NCI-H510A treated with DMSO at 0.1 percent for 48 hours (cell line): ENCODE measurements around the gene ADGRA1.
"Not testable (repeated sequence)": the region's sequence is repeated elsewhere in the genome, so short reads cannot be mapped to it uniquely, and the experiment has no call there.

Source experiments
- DNase-seq: peaks from one replicate; lab custom pipeline; 2025; lab: John Stamatoyannopoulos, UW

Gene ADGRA1

DNA sequence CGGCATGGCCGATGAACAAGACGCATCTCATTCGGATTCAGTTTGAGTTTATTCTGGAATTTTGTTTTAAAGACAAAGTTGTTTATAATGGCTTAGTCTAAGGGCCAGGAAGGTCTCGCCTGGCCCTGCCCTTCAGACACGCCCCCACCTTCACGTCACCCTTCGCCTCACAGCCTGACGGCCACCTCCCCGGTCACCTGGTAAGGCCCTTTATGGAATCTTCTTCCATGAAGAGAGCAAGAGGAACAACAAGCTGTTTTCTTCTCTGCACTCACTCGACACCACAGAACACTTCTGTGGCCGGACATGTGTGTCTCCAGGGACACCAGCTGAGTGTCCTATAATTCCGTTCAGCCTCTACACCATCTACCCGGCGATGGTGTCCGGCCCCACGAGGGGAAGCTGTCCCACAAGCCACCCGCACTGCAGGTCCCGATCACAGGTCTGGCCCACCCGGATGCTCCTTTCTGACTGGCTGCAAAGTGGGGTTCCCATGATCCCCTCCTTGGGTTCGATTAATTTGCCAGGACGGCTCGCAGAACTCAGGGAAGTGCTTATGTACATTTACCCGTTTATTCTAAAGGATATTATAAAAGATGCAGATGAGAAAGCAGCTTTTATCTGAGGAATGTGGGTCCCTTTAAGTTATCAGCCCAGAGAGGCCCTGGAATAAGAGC lies 54.9 kb downstream of the ADGRA1 start:
- no peak for DNase-seq

DNA sequence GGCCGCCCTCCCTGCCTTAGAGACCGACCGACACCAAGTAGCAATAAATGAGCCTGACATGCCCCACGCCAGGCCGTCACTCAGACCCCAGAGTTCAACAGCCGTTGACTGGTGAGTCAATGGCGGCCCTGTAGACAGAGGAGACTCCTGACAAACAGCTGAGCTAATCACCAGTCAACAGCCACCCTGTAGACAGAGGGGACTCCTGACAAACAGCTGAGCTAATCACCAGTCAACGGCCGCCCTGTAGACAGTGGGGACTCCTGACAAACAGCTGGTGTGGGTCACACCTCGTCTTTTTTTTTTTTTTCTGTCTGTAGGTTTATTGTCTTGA lies 55.4 kb downstream of the ADGRA1 start:
- no peak for DNase-seq

DNA sequence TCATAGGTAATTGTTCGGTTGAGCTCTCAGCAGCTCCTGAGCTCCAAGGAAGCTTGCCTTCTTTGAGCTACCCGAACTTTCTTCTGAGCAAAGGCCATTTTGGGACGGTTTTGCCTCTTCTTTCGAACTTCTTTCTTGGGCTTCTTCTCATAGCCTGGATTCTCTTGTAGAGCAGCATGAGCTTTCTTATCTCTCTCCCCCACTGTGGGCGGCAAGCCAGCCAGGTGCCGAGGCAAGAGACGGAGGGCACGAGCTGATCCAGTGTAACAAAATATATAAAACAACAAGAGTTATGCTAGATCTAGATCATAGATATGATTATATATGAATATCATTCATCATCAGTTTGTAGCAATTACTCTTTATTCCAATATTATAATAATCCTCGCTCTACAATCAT lies 55.8 kb downstream of the ADGRA1 start:
- DNase-seq = no peak

DNA sequence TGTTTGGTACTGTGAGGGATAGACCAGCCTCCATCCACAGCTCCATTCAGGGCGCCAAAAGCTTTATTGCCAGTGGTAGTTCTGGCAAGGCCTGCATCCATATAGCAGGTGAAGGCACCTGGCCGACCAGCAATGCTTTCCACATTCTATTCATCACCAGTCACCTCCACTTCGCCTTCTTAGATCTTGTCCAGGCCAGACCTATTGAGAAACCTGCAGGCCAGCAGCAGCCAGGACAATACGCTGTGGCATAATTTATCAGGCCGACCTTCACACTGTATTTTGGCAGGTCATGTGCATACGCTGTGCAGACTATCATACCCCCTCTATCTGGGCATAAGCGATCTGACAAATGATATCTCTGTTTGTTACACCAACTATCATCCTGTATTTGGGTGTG lies 57.0 kb downstream of the ADGRA1 start:
- no peak for DNase-seq

DNA sequence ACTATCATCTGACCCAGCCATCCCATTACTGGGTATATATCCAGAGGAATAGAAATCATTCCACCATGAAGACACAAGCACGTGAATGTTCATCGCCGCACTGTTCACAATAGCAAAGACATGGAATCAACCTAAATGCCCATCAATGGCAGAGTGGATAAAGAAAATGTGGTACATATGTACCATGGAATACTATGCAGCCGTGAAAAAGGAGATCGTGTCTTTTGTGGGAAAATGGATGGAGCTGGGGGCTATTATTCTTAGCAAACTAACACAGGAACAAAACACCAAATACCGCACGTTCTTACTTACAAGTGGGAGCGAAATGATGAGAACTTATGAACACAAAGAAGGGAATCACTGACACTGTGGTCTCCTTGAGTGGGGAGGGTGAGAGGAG lies 62.5 kb downstream of the ADGRA1 start:
- no peak for DNase-seq

DNA sequence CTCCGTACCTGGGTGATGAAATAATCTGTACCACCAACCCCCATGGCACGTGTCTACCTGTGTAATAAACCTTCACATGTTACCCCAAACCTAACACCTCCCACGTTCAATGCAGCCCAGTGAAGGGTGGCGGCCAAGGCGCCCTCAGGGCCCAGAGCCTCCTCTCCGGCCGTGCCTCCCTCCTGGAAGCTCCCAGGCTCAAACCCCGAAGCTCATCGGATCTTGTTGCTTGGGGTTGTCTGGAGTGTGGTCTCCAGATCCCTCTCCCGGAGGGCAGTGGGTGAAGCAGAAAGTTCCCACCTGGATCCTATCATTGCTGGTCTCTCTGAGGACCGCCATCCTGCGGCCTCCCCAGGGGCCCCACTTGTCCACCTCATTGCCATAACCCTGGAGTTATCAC lies 62.9 kb downstream of the ADGRA1 start:
- no peak for DNase-seq

DNA sequence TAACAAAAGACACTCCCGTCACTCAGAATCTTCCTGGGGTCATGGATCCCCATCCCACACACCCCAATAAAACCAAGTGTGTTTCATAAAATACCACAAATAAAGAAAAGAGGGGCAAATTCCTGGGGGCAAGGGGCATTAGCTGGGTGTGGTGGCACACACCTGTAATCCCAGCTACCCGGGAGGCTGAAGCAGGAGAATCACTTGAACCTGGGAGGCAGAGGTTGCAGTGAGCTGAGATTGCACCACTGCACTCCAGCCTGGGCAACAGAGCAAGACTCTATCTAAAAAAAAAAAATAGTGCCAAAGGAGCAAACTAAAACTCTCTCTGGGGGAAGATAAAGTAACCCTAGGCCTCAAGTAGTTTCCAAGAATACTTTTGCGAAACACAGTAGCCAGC lies 63.3 kb downstream of the ADGRA1 start:
- DNase-seq = not testable (repeated sequence)

DNA sequence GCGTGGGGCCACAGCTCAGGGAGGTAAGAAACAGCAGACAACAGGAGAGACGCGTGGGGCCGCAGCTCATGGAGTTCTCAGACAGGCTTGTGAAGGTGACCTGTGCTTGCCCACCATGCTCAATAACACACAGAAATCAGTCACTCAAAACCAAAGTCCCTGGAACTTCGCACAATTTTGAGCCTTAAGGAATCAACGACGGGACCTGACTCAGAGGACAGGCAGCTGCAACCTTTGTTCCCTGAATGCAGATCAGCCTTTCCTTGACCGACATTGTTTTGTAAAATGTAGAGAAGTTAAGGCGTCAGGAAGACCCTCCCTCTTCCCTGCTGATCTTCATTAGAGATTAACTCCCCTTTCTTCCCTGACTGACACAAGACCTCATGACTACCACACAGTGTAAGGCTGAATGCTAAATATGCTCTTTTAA lies 63.8 kb downstream of the ADGRA1 start:
- DNase-seq = no peak

DNA sequence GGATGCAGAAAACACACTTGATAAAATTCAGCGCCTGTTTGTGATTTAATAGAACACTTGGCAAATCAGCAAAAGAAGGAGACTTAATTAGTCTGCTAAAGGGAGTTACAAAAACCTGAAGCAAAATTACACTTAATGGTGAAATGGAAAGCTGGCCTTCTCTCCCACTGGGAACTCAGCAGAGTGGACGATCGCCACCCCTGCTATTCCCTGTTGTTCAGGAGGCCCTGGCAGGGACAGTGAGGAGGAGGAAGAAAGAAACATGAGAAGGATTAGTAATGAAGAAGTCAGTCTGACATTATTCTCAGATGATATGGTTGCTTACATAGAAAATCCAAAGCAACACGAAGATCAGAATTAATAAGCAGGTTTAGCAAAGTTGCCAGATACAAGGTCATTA lies 66.7 kb downstream of the ADGRA1 start:
- no peak for DNase-seq

DNA sequence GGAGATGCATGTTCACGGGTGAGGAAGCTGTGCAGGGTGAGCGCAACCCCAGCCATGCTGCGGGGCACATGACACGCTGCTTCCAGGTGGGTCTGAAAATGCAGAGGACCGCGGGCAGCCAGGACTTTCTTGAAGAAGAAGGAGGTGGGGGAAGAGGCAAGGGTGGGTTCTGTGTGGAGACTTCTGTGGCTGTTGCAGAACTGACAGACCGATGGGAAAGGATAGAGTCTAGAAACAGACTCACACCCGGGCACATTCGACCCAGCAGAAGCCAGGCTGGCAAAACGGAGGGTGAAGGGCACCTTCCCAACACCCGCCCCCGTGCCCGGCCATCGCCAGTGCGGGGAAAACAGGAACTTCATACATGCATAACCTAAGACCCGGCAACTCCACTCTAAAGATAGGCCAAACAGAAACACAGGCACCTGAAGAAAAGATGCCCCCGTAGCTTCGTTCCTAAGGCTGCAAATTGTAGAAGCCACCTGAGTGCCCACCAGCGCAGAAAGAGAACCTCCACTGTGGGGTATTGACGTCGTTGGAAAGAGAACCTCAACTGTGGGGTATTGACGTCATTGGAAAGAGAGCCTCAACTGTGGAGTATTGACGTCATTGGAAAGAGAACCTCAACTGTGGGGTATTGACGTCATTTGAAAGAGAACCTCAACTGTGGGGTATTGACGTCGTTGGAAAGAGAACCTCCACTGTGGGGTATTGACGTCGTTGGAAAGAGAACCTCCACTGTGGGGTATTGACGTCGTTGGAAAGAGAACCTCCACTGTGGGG lies 67.5 kb downstream of the ADGRA1 start:
- no peak for DNase-seq

DNA sequence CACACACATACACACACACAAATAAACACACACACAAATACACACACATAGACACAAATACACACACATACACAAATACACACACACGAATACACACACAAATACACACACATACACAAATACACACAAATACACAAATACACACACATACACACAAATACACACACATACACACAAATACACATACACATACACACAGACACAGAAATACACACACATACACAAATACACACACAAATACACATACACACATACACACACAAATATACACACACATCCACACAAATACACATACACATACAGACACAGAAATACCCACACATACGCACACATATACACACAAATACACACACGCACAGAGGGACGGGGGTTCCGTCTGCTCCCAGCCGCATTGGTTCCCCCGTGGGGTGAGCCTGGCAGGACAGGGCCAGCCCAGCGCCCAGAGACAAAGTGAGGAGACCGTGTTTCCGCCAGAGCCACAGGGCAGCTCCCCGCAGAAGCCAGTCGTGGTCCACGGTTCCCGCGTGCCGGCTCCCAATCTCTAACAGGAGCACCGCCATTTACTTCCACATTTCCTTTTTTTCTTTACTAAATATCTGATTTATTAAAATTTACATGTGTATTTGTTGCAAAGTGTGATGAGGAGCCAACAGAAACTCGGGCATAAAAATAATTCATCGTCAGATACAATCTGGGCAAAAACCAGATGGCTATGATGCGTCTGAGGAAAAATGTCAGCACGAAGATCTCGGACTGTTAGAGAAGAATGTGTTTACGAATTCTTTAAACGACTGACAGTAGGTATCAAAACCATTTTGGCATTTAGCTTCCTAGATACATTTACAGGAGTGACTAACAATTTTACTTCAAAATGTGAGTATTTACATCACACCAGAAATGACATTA lies 69.2 kb downstream of the ADGRA1 start:
- DNase-seq = no peak

DNA sequence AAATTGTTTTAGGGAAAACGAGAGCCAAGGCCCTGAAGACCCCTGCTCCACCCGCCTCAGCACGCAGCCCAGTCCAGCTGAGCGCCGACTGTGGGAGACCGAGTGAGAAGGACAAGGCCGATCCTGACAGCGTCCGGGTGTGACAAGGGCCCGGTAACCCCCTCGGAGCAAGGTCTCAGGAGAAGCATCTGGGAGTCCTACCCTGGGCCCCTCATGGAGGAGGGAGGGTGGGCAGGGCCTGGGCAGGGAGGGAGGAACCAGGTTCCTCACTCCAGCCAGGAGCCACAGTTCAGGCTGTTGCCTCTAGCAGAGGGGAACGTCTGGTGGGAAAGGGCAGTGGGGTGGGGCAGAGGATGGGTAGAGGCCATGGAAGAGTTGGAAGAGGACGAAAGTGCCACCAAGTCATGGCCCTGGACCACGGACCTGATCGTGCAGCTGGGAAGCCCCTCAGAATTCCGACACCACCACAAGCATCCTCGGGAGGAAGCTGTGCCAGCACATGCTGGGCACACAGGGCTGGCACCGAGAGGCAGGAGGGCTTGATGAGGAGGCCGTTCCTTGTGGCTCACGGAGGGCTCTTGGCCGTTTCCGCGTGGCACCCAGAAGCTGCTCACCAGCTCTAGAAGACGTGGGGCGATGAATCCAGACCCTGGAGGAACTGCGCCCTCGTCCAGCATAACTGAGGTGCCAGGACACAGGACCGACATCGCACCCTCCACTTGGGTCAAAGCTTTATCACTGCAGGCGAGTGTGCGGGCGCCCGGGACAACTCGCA lies 70.1 kb downstream of the ADGRA1 start:
- DNase-seq = no peak

DNA sequence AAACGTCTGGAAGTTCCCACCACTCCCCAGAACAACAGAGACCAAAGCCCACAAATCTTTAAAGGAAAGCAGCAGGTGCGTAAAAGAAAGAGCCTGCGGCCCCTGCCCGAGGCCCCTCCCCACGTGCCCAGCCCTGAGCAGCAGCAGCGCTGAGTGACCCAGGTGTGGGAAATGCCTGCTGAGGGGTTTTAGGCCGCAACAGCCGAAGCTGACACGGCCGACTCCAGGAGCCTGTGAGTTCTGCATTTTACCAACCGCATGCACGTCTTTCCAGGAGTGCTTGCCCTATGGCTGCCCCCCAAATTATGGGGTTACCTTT lies 70.7 kb downstream of the ADGRA1 start:
- no peak for DNase-seq

DNA sequence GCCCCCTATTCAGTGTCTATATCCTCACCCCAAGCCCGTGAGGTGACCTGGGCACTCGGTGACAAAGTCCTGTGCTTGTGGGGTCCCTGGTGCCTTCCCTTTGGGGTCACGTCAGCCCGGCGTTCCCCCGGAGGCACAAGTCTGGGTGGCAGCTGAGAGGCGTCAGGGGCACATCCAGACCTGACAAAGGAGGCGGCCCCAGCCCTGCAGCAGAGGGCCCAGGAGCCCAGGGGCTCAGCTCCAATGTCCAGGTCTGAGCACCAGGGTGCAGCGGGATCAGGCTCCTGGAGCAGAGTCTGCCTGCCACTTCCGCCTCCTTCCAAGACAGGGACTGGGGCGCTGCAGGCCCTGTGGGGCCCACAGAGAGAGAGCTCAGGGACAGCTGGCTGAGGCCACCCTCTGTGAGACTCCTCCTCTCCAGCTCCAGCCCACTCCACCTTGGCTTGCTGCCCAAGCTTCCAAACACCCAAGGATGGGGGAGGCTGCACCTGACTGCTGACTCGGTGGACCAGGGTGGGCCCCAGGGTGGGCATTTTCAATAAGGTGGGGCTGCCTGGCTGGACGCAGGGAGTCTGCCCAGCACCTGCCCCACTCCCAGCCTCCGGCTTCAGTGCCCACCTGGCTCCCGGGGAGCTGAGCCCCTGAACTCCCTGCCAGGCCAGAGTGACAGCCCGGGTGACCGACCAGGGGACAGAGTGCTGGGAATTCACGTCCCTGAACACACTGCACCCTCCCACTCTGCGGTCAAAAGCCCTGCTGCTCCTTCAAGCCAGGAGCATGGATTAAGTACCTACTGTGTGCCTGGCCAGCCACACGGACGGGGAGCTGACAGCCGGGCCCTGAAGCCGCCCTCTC lies 71.3 kb downstream of the ADGRA1 start:
- no peak for DNase-seq

DNA sequence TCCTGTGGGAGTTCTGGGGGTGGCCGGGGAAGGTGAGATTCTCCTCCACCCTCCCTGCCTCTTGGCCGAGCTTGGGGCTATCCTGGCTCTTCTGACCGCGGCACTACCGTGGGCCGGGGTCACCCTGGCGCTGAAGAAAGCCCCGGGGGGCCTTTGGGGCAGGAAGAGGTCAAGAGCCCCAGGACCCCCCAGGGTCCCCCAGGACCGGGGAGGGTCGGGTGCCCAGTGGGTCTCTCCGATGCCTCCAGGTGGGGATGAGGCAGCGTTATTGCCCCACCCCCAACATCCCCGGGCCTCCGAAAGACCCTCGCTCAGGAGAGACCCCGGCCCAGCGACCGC lies 71.9 kb downstream of the ADGRA1 start:
- no peak for DNase-seq

DNA sequence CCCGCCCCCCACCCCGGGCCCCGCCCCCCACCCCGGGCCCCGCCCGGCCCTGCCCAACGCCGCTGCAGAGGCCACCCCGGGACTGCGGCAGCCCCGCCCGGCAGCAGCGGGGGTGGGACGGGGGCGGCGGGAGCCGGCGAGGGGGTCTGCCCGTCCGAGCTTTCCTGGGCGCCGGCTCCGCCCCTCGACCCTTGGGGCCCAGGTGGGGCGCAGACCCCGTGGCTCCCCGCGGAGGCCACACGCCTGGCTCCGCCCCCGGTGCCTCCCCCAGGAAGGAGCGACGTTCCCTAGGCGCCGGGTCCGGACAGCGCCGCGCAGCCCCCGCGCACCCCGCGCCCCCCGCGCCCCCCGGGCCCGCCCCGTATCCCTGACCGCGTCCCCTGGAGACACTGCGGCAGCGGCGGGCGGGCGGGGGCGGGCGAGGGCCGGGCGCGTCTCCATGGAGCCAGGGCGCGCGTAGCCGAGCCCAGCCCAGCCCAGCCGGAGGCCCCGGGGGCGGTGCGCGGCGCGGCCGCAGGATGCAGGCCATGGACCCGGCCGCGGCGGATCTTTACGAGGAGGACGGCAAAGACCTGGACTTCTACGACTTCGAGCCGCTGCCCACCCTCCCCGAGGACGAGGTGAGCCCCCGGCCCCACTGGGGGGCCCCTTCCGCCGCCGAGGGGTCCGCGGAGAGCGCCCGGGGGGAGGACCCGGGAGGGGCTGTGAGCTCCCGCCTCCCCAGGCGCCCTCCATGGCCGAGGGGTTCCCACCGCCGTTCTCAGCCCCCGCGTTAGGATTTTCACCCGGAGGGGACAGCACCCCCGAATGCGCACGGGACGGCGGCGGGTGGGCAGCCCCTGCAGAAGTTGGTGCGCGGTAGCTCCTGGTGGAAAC lies 72.5 kb downstream of the ADGRA1 start, which contains the start of gene KNDC1:
Gene KNDC1, plus strand, starts transcription at position 270 of the 876 bp plus-strand sequence. Its CDS starts 249 bp downstream, at position 519.
- DNase-seq = no peak

DNA sequence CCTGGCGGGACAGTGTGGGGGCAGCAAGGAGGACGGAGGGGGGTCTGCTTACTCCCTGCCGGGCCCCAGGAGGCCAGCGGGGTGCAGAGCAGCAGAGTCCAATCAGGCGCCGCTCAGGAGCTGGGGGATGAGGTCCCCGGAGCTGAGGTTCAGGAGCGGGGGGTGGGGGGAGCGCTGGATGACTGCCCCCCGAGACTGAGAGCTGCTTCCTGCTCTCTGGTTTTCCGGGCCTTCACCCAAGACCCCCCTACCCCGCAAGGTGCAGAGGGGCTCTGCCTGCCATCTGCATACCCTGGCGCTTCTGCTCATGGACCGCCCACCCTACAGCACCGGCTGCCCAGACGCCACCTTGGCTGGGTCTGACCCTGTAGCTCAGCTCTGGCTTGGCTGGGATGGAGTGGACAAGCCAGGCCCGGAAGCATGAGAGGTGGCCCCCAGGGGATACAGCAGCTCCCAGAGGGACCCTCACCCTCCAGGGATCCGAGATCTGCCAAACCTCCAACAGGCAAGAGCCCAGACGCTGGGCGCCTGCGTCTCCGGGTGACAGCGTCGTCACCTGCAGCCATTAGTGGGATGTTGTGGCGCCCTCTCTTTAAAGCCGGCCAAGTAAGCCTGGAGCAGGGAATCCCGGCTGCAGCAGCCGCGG lies 73.2 kb downstream of the ADGRA1 start:
- DNase-seq = no peak

DNA sequence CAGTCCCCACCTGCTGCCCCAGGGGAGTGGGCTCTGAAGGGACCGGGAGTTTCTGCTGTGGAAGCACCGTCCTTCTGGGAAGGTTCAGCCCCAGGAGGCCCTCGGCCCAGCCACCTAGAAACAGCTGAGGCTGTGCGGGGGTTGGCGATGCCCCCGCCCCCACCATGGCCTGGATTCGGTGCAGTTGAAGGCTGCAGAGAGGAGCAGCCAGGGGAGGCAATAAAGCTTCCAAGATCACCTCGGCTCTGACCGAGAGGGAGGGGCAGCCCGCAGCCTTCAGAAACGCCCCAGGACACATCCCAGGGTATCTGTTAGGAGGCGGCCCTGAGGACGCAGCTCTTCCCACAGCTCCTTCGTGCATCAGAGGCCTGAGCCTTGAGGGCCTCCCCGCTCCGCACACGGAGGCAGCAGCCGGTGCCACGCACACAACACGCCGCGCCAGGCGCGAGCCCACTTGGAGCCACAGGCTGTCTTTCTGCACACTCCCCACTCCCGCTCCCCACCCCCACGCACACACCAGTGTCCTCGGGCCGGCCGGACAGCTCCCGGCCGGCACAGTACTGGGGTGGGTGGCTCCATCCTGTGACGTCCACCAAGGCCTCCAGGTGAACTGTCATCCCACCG lies 73.9 kb downstream of the ADGRA1 start:
- no peak for DNase-seq

DNA sequence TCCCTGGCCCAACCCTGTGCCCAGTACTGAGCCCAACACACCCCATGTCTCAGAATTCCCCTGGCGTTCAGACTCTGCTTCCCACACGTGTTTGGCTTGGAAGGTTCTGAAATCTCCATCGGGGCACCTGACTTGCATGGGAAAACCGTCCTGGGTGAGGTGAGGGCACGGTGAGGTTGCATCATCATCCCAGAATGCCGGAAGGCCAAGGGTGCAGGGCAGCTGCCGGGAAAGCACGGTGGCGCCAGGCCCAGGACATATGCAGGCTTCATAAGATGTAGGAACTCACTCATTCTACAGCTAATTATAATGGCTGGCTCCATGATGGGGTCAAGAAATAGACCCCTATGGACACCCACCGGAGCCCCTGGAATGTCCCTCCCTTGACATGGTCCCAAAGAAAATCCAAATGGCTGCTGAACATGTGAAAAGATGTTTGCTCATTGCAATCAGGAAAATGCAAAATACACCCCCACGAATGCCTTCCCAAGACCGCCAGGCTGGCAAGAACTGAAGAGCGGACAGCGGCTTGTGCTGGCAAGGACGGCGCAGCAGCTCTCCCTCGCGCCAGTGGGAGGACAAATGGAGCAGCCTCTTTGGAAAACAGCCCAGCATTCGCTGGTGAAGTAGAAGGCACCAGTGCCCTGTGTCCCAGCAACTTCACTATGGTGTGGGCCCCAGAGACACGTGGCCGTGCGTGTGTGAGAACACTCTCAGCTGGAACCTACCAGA lies 74.6 kb downstream of the ADGRA1 start:
- no peak for DNase-seq
